K562 (cell line): ENCODE results near the gene SH3TC1. TPM values are rescaled to one million over a fixed set of nuclear protein-coding genes. Genes with fewer than 3 reads are reported as not detected.
A peak's percentile ranks its signal among the peaks of the same experiment; 100 is the strongest.

Source experiments
- ATAC-seq: fragments of 200-7000 bp; cut with Tn5 transposase; 3 replicates; pipeline ENCODE4 v1.9.1; 2020; ENCODE audit warnings: moderate library complexity
- BruUV-seq: library from RNA; stranded (reverse); fragments of 400-500 nt; replicated peaks from 2 replicates; lab custom pipeline; 2021; lab: Mats Ljungman, UMichigan
- CTCF ChIA-PET: fragments of 300-600 bp; formaldehyde crosslinking; extraction: SDS; loops from one replicate; lab custom pipeline; 2021; ENCODE audit warnings: low intra/inter-chr PET ratio; lab: Yijun Ruan, JAX
- POLR2A ChIA-PET: fragments of 300-600, 350-650 bp; sonication (Branson Sonifier 250); formaldehyde crosslinking; extraction: SDS; loops from one replicate; lab custom pipeline; 2021; ENCODE audit warnings: antibody characterized with exemption, inconsistent platforms; lab: Yijun Ruan, JAX
- DNase-seq, 4 experiments: peaks; one replicate each; pipeline versions ENCODE4 v3.0.0 to v3.0.0-alpha.2; 2011 to 2018; ENCODE audit warnings: low spot score in 3 of 4, mixed read lengths in 3 of 4; ENCODE audit errors: extremely low read depth in 1 of 4
- FAIRE-seq: peaks from 2 replicates; lab custom pipeline; 2011; peaks lifted over from hg19 to GRCh38; lab: Jason Lieb, UNC
- H2AFZ ChIP-seq: 2 replicates; pipeline ENCODE4 v1.6.0; 2011; ENCODE audit warnings: low read depth, low read length, control low read depth, inconsistent platforms
- H3K27ac ChIP-seq: fragments of 200-600 bp; 3 replicates; pipeline ENCODE4 v1.8.0; 2011; ENCODE audit warnings: low read depth, mild to moderate bottlenecking, control low read depth, inconsistent platforms, low read length, moderate library complexity, mixed read lengths; ENCODE audit errors: extremely low read depth
- H3K27me3 ChIP-seq, 2 experiments: fragments of 300-600 bp in 1 of 2; 2 replicates in 1 of 2; 3 replicates in 1 of 2; pipeline versions ENCODE4 v1.6.0 to v1.8.0; 2011; ENCODE audit warnings: inconsistent platforms in 2 of 2, low read length in 2 of 2, mild to moderate bottlenecking in 1 of 2, mixed read lengths in 1 of 2, moderate library complexity in 1 of 2; ENCODE audit not compliant: control insufficient read depth in 2 of 2, insufficient read depth in 2 of 2
- H3K36me3 ChIP-seq: fragments of 300-600 bp; 3 replicates; pipeline ENCODE4 v1.8.0; 2011; ENCODE audit warnings: mild to moderate bottlenecking, low read length, inconsistent platforms; ENCODE audit not compliant: control insufficient read depth, insufficient read depth
- H3K4me1 ChIP-seq, 2 experiments: fragments of 200-600 bp in 1 of 2; replicated peaks in 1 of 2; 2 replicates in 1 of 2; 3 replicates in 1 of 2; pipeline versions ENCODE4 v1.5.1 to v1.8.0; 2011; ENCODE audit warnings: inconsistent platforms in 2 of 2, low read length in 2 of 2, mild to moderate bottlenecking in 1 of 2, mixed read lengths in 1 of 2, moderate library complexity in 1 of 2; ENCODE audit not compliant: control insufficient read depth in 2 of 2, insufficient read depth in 2 of 2
- H3K4me2 ChIP-seq: 2 replicates; pipeline ENCODE4 v1.6.1; 2011; ENCODE audit warnings: low read length, control low read depth, inconsistent platforms, mixed read lengths; ENCODE audit not compliant: insufficient read depth
- H3K4me3 ChIP-seq: fragments of 200-600 bp; sonication (generic), shearing (Covaris generic); 2 replicates; pipeline ENCODE4 v1.5.1; 2016; ENCODE audit warnings: control low read depth, inconsistent platforms
- H3K79me2 ChIP-seq: fragments of 200-600 bp; 3 replicates; pipeline ENCODE4 v1.8.0; 2011; ENCODE audit warnings: low read length, inconsistent platforms; ENCODE audit not compliant: control insufficient read depth, insufficient read depth
- H3K9ac ChIP-seq, 2 experiments: 2 replicates each; pipeline versions ENCODE4 v1.6.0 to v1.6.1; 2011; ENCODE audit warnings: low read depth in 2 of 2, low read length in 2 of 2, control low read depth in 1 of 2, inconsistent platforms in 1 of 2, mild to moderate bottlenecking in 1 of 2, mixed read lengths in 1 of 2; ENCODE audit not compliant: insufficient read depth in 1 of 2
- H3K9me1 ChIP-seq: one replicate; pipeline ENCODE4 v1.6.0; 2011; ENCODE audit warnings: inconsistent platforms, mild to moderate bottlenecking, low read length, moderate library complexity; ENCODE audit not compliant: control insufficient read depth, insufficient read depth
- H3K9me3 ChIP-seq: replicated peaks from 2 replicates; pipeline ENCODE4 v1.5.1; 2011; ENCODE audit warnings: low read depth, low read length, inconsistent platforms; ENCODE audit not compliant: control insufficient read depth, insufficient read depth
- H4K20me1 ChIP-seq: replicated peaks from 2 replicates; pipeline ENCODE4 v1.6.1; 2011; ENCODE audit warnings: low read length, inconsistent platforms, mixed read lengths; ENCODE audit not compliant: control insufficient read depth, insufficient read depth
- DACH1 ChIP-seq: fragments of 450-650 bp; IDR thresholded peaks from 2 replicates; pipeline ENCODE4 v1.6.1; 2018; ENCODE audit not compliant: partially characterized antibody
- EHMT2 ChIP-seq: fragments of 450-650 bp; IDR thresholded peaks from 2 replicates; pipeline ENCODE4 v1.6.1; 2018; ENCODE audit warnings: antibody characterized with exemption
- ERF ChIP-seq: fragments of 450-650 bp; formaldehyde crosslinking; IDR thresholded peaks from 2 replicates; pipeline ENCODE4 v1.4.0; 2020; ENCODE audit warnings: mild to moderate bottlenecking, mixed read lengths
- MAX ChIP-seq: sonication (generic); formaldehyde crosslinking; IDR thresholded peaks from 2 replicates; pipeline ENCODE4 v1.9.0; 2022; ENCODE audit warnings: mild to moderate bottlenecking, missing genetic modification reagents
- MIER1 ChIP-seq: fragments of 450-650 bp; IDR thresholded peaks from 2 replicates; pipeline ENCODE4 v1.6.1; 2016; ENCODE audit warnings: antibody characterized with exemption, mild to moderate bottlenecking, low read depth
- NFIC ChIP-seq: fragments of 450-650 bp; IDR thresholded peaks from 2 replicates; pipeline ENCODE4 v1.6.1; 2017; ENCODE audit warnings: mild to moderate bottlenecking, inconsistent platforms
- POLR2G ChIP-seq: fragments of 200-400 bp; formaldehyde crosslinking; IDR thresholded peaks from 2 replicates; pipeline ENCODE4 v1.6.1; 2017; ENCODE audit warnings: low read depth, mild to moderate bottlenecking, antibody characterized with exemption, low read length, moderate library complexity
- SMAD3 ChIP-seq: fragments of 450-650 bp; formaldehyde crosslinking; conservative IDR thresholded peaks from 2 replicates; pipeline ENCODE4 v1.4.0; 2020; ENCODE audit warnings: mild to moderate bottlenecking
- WGBS: fragments of 100-300 bp; shearing (Covaris generic); methylation state at CpG from one replicate; pipeline ENCODE4 v1.1.6; 2016; ENCODE audit warnings: low coverage, mixed read lengths; ENCODE audit not compliant: insufficient coverage; ENCODE audit errors: missing lambda C conversion rate; 5-methylcytosine and 5-hydroxymethylcytosine counted together
- in situ Hi-C: fragments of 300-500 bp; cut with MboI; formaldehyde crosslinking; loops from 4 replicates; pipeline ENCODE4 v1.15.0; 2018; ENCODE audit warnings: inconsistent platforms, mixed read lengths
- intact Hi-C: fragments of 100-400 bp; cut with micrococcal nuclease; formaldehyde crosslinking; loops from 2 replicates; pipeline ENCODE4 v1.14.2; 2022
- polyA plus RNA-seq, 8 experiments: library from polyadenylated mRNA; depleted of rRNA in 4 of 8; stranded (reverse) in 5 of 8; unstranded in 3 of 8; fragments of >200 nt; fragmentation: Nextera tagmentation in 2 of 8; fragmentation: Illumina TruSeq in 1 of 8; extraction: Ambion mirVana in 2 of 8; extraction: Trizol in 1 of 8; gene quantifications; 2 replicates each; pipeline versions ENCODE4 v1.2.1 to v1.2.3, GENCODE V29; 2011 to 2014; ENCODE audit warnings: inconsistent platforms in 1 of 8, missing spikeins in 1 of 8
- total RNA-seq, 7 experiments: library from RNA; depleted of rRNA in 6 of 7; stranded (reverse); fragments of >200 nt in 6 of 7; fragmentation: Illumina TruSeq in 2 of 7; extraction: Trizol in 2 of 7; gene quantifications; 2 replicates each; pipeline versions ENCODE4 v1.2.1 to v1.2.3, GENCODE V29; 2011 to 2021; ENCODE audit warnings: low replicate concordance in 1 of 7

SH3TC1 gene
- total and polyA plus RNA-seq, 9 of the 15 experiments (the other 6 are each of a cell fraction or from before 2014, with no cell fraction given): 0.04 to 2.1 (median 0.48) TPM; not detected in 1

- Histone ChIP-seq H3K4me2 (no peak overlapping the region), H3K36me3 (no peaks in the 10 kb centered on the region), H2AFZ (no peak overlapping the region), H3K79me2 (no peaks in the 10 kb centered on the region), H3K9me3 (no peaks in the 10 kb centered on the region), H3K9ac (no peak overlapping the region; a peak in 1 of 4 replicates), H3K4me3 (no peak overlapping the region), H3K4me1 (peaks cover 0 to 29% of the 10 kb centered on the region in 2 experiments; a peak in 3 of 5 replicates), H3K9me1 (peaks cover 2% of the 10 kb centered on the region), H3K27ac (no peak overlapping the region), H4K20me1 (no peaks in the 10 kb centered on the region), H3K27me3 (peaks cover 0 to 3% of the 10 kb centered on the region in 2 experiments; a peak in 1 of 5 replicates)
- TF ChIP-seq MAX (CRISPR knock-in tag) (no peak), POLR2G (peak; percentile 46; the same call in 1 of the 2 replicates), NFIC (no peak), MIER1 (no peak), SMAD3 (no peak)
- ATAC-seq (no peak), DNase-seq (no peak), FAIRE-seq (no peak)
- POLR2A ChIA-PET: interaction anchor here (1.2 kb wide), 1 partner anchor 26 kb away, joined by 3 read pairs; no protein-coding TSS in a partner anchor
- BruUV-seq: no TSS peak
- in situ Hi-C loops (no loop called here), intact Hi-C loops (no loop called here)
- 20% methylated on average over 13 of the region's 21 CpGs for WGBS
- CTCF ChIA-PET: no interaction called here
Measured at GRCh38 chr4:8231551-8232049, 32.5 kb downstream of the SH3TC1 start.

DNA sequence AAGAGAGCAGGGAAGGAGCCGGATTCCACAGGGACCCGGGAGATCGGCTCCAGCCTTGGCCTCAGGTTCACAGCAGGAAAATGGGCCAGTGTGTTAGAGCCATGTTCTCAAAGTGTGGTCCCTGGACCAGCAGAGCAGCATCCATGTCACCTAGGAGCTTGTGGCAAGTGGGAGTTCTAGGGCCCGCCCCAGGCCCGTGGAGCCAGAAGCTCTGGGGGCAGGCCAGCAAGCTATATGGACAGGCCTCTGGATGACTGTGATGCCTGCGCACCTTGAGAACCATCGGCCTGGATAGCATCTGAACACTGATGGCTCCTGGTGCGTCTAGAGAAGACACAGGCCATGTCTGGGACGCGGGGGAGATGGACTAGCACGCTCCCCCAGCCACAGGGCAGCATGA is 33.7 kb downstream of the SH3TC1 start:
- Histone ChIP-seq H3K4me2 (no peak overlapping the region), H3K27ac (no peak overlapping the region), H3K9ac (no peak overlapping the region), H4K20me1 (no peaks in the 10 kb centered on the region), H3K9me1 (peaks cover 2% of the 10 kb centered on the region), H3K36me3 (no peaks in the 10 kb centered on the region), H2AFZ (no peak overlapping the region), H3K9me3 (no peaks in the 10 kb centered on the region), H3K4me3 (no peak overlapping the region), H3K4me1 (peaks cover 0 to 25% of the 10 kb centered on the region in 2 experiments; a peak in 3 of 5 replicates), H3K27me3 (no peaks in the 10 kb centered on the region; a peak in 1 of 5 replicates), H3K79me2 (no peaks in the 10 kb centered on the region)
- WGBS: 9% methylated on average over 10 of the region's 11 CpGs
- intact Hi-C loops: no loop called here
- BruUV-seq: no TSS peak
- FAIRE-seq: no peak
- ATAC-seq: no peak
- ChIA-PET POLR2A (interaction anchor here (1.2 kb wide), 1 partner anchor 25 kb away, joined by 3 read pairs; no protein-coding TSS in a partner anchor), CTCF (no interaction called here)
- DNase-seq: no peak
- TF ChIP-seq DACH1: no peak
- TF ChIP-seq ERF (CRISPR knock-in tag): no peak
- no peak for TF ChIP-seq EHMT2
- in situ Hi-C loops: no loop called here
